ENCODE measurements around the gene CCSER2. TPM values are rescaled to one million over a fixed set of nuclear protein-coding genes. Genes with fewer than 3 reads are reported as not detected.
"Not testable (repeated sequence)": the region's sequence is repeated elsewhere in the genome, so short reads cannot be mapped to it uniquely, and the experiment has no call there.

The CCSER2 gene
- total and polyA plus RNA-seq, 7 donors = 10.2 to 101 (median 83.2) TPM

DNA sequence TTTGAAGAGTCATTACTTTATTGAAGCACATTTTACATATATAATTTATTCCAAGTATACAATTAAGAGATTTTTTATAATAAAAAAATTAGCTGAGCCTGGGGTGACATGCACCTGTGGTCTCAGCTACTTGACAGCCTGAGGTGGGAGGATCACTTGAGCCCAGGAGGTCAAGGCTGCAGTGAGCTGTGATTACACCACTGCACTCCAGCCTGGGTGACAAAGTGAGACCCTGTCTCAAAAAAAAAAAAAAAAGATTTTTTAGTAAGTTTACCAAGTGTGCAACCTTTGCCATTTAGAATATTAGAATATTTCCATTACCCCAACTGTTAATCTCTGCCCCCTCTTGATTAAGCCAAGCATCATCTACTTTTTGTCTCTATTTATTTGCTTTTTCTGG, 196.0 kb downstream of the CCSER2 start:
- intact Hi-C loops (cut with DNase I) = no loop called here
- Histone ChIP-seq H3K4me3 (no peak overlapping the region), H3K27ac (no peak overlapping the region), H3K27me3 (no peaks in the 10 kb centered on the region), H3K9me3 (no peaks in the 10 kb centered on the region), H3K36me3 (no peaks in the 10 kb centered on the region), H3K4me1 (peaks cover 0 to 15% (median 9%) of the 10 kb centered on the region in 4 donors)
- TF ChIP-seq EP300 (IDR thresholded peaks at IDR 0.05) (no peak), POLR2A (IDR thresholded peaks at IDR 0.05) (no peak), POLR2AphosphoS5 (IDR thresholded peaks at IDR 0.05) (no peak)
- TF ChIP-seq, protein P1, sequence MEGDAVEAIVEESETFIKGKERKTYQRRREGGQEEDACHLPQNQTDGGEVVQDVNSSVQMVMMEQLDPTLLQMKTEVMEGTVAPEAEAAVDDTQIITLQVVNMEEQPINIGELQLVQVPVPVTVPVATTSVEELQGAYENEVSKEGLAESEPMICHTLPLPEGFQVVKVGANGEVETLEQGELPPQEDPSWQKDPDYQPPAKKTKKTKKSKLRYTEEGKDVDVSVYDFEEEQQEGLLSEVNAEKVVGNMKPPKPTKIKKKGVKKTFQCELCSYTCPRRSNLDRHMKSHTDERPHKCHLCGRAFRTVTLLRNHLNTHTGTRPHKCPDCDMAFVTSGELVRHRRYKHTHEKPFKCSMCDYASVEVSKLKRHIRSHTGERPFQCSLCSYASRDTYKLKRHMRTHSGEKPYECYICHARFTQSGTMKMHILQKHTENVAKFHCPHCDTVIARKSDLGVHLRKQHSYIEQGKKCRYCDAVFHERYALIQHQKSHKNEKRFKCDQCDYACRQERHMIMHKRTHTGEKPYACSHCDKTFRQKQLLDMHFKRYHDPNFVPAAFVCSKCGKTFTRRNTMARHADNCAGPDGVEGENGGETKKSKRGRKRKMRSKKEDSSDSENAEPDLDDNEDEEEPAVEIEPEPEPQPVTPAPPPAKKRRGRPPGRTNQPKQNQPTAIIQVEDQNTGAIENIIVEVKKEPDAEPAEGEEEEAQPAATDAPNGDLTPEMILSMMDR (IDR thresholded peaks at IDR 0.05) = no peak
- no peak for DNase-seq

DNA sequence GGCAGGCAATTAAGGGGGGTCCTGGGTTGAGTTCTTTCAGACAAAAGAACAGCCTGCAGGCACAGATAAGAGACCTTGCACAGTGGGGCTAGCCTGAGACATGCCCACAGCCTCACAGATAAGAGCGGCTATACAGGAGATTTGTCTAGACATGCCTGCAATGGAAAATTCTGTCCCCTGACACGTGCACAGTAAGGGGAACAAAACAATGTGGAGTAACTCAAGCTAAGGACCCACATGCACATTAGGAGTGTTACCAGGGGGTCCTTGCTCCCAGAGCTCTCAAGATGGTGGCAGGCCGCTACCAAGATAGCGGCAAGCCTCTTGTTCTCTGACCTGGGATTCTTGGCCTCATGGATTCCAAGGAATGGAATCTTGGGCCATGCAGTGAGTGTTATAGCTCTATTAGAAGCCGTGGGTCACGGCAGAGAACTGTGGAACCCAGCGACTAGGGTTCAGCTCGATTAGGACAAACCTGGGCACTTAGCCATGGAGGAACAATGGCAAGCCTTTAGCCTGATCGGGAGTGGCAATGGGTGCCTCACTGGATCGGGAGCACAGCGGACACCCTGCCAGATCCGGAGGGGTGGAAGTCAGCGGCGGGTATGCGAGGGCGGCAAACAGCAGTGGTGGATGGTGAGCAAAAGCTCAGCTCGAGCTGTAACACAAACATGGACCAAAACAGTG, 196.9 kb downstream of the CCSER2 start:
- Histone ChIP-seq H3K4me1 (peaks cover 0 to 15% (median 9%) of the 10 kb centered on the region in 4 donors), H3K27me3 (no peaks in the 10 kb centered on the region), H3K36me3 (no peaks in the 10 kb centered on the region), H3K27ac (no peak overlapping the region), H3K9me3 (no peaks in the 10 kb centered on the region), H3K4me3 (no peak overlapping the region)
- intact Hi-C loops (cut with DNase I) = no loop called here
- WGBS, 2 donors = 93 to 96% methylated on average over 17 of the region's 17 CpGs
- TF ChIP-seq POLR2AphosphoS5 (IDR thresholded peaks at IDR 0.05) = no peak
- TF ChIP-seq, protein P1 (IDR thresholded peaks at IDR 0.05) = no peak
- no peak for TF ChIP-seq EP300 (IDR thresholded peaks at IDR 0.05)
- TF ChIP-seq POLR2A (IDR thresholded peaks at IDR 0.05) = no peak
- no peak for DNase-seq

DNA sequence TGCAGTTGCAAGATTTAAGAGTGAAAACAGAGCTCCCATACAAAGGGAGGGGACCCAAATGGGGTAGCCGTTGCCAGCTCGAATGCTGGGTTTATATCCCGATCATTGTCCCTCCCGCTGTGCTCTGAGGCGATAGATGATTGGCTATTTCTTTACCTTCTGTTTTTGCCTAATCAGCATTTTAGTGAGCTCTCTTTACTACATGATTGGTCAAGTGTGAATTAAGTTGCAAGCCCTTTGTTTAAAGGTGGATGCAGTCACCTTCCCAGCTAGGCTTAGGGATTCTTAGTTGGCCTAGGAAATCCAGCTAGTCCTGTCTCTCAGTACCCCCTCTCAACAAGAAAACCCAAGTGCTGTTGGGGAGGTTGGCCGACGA, 197.4 kb downstream of the CCSER2 start:
- H3K9me3 ChIP-seq; H3K27ac ChIP-seq; H3K27me3 ChIP-seq; H3K4me3 ChIP-seq; DNase-seq; H3K36me3 ChIP-seq; intact Hi-C loops (cut with DNase I): not testable (repeated sequence)
- H3K4me1 ChIP-seq = peaks cover 0 to 15% (median 9%) of the 10 kb centered on the region in 4 donors
- WGBS, 2 donors = 96 to 97% methylated on average over 7 of the region's 7 CpGs

DNA sequence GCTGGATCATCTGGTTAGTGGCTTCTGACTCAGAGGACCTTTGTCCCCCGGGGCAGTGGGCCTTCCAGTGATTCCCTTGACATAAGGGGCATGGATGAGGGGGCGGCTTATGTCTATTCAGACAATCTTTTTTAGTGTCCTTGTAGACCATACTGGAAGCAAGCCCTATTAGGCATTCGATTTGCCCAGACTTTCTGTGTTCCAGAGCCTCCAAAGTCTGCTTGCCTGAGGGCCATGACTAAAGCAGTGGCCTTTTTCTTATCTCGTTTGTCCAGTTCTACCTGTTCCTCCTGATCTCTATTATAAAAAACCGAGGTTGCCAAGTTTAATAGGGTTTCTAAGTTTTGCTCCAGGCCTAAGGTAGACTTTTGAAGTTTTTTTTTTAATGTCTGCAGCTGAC, 199.0 kb downstream of the CCSER2 start:
- DNase-seq; H3K4me3 ChIP-seq; H3K9me3 ChIP-seq; intact Hi-C loops (cut with DNase I); H3K27ac ChIP-seq; H3K36me3 ChIP-seq; H3K27me3 ChIP-seq: not testable (repeated sequence)
- H3K4me1 ChIP-seq = peaks cover 0 to 15% (median 9%) of the 10 kb centered on the region in 4 donors
- WGBS, 2 donors = 39 to 73% methylated on average over 5 of the region's 5 CpGs

DNA sequence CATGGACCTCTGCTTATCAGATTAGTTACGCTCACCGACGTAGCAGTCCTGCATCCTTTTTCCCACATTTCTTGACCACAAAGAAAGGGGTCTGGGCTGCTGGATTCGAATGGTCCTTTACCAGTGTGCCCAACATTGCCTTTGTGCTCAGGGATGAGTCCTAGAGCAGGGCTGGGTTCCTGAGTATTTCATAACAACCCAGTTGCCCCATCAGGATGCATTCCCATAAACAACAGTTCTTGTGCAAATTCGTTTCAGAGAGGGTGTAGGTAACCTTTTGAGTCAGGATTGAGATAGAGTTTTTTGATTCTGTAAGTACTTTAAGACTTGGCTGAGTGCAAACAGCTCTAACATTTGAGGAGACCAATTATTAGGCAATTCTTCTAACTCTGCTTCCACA, 200.1 kb downstream of the CCSER2 start:
- H3K27me3 ChIP-seq; H3K4me1 ChIP-seq; H3K27ac ChIP-seq; DNase-seq; H3K4me3 ChIP-seq; H3K9me3 ChIP-seq; intact Hi-C loops (cut with DNase I); H3K36me3 ChIP-seq: not testable (repeated sequence)
- 86 to 87% methylated on average over 5 of the region's 5 CpGs for WGBS, 2 donors

DNA sequence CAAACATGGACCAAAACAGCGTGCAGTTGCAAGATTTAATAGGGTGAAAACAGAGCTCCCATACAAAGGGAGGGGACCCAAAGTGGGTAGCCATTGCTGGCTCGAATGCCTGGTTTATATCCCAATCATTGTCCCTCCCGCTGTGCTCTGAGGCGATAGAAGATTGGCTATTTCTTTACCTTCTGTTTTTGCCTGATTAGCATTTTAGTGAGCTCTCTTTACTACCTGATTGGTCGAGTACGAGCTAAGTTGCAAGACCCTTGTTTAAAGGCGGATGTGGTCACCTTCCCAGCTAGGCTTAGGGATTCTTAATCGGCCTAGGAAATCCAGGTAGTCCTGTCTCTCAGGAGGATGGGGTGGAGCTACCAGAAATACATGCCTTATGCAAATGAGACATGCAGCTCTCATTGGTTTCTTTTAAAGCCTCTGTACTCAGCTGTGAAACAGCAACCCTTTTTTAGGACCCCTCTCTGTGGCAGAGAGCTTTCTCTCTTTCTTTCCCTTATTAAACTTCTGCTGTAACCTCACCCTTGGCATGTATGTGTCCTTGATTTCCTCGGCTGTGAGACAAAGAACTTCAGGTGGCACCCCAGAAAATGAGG, 202.4 kb downstream of the CCSER2 start:
- WGBS, 2 donors = 93 to 95% methylated on average over 9 of the region's 9 CpGs
- H3K27ac ChIP-seq = no peak overlapping the region
- H3K36me3 ChIP-seq = no peaks in the 10 kb centered on the region
- TF ChIP-seq, protein P1 (IDR thresholded peaks at IDR 0.05) = no peak
- no peak for DNase-seq
- H3K4me1 ChIP-seq = no peaks in the 10 kb centered on the region
- H3K9me3 ChIP-seq = no peaks in the 10 kb centered on the region
- no peak overlapping the region for H3K4me3 ChIP-seq
- intact Hi-C loops (cut with DNase I) = no loop called here
- no peaks in the 10 kb centered on the region for H3K27me3 ChIP-seq
